Measurements from ENCODE around the gene ZNF778.
"Not testable (repeated sequence)": the region's sequence is repeated elsewhere in the genome, so short reads cannot be mapped to it uniquely, and the experiment has no call there.

DNA sequence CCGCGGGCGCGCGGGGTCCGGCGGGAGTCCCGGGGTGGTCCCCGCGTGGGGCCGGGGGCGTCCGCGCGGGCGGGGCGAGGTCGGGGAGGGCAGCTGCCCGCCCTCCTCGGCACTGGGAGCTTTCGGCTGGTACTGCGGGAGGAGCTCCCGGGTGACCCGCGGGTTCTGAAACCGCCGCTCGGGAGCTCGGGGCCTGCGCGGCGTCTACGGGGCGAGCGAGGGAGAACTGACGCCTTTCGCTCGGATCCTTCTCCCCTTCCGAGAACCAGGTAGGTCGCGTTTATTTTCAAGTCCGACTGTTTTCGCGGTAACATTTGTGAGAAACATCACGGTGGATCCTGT is 30.2 kb downstream of the ZNF778 start:
- TF ChIP-seq, protein P1, sequence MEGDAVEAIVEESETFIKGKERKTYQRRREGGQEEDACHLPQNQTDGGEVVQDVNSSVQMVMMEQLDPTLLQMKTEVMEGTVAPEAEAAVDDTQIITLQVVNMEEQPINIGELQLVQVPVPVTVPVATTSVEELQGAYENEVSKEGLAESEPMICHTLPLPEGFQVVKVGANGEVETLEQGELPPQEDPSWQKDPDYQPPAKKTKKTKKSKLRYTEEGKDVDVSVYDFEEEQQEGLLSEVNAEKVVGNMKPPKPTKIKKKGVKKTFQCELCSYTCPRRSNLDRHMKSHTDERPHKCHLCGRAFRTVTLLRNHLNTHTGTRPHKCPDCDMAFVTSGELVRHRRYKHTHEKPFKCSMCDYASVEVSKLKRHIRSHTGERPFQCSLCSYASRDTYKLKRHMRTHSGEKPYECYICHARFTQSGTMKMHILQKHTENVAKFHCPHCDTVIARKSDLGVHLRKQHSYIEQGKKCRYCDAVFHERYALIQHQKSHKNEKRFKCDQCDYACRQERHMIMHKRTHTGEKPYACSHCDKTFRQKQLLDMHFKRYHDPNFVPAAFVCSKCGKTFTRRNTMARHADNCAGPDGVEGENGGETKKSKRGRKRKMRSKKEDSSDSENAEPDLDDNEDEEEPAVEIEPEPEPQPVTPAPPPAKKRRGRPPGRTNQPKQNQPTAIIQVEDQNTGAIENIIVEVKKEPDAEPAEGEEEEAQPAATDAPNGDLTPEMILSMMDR (IDR thresholded peaks at IDR 0.05) = not testable (repeated sequence)
- not testable (repeated sequence) for TF ChIP-seq POLR2A (IDR thresholded peaks at IDR 0.05)

Data from body of pancreas (tissue), 4 donors.